HG03457 (cell line): ENCODE results near the gene SRR.

Experiments used
- ATAC-seq: cut with Tn5 transposase; IDR thresholded peaks from one replicate; pipeline ENCODE4 v1.9.1; 2021; ENCODE audit warnings: moderate number of reproducible peaks; ENCODE audit not compliant: unreplicated experiment

SRR gene

DNA sequence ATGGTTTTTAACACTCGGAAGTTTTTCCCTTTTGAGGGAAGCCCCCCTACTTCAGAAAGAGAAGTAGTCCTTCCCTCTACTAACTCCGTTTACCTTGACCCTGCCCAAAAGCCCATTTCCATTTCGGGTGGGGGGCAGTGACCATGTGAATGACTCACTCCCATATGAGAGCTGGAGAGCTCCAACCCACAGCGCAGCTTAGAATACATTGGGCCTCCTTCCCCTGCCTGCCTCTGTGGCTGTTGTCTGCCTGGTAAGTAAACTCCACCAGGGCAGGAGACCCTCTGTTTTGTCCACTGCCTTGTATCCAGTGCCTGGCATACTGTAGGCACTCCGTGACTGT lies 34.5 kb downstream of the SRR start:
- no peak for ATAC-seq

DNA sequence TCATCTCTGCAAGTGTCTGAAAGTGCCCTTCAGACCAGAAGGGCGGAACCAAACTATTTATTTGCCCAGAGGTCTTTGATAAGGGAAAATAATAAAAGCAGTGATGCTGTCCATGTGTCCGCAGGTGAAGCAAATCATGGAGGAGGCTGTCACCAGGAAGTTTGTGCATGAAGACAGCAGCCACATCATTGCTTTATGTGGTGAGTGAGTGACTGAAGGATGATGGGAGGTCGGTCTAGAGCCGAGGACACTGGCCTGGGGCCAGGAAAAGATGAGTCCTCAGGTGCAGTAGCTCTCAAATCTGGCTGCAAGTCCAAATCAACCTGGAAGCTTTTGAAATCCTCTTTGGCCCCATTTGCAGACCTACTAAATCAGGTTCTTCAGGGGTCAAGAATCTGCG lies 39.7 kb downstream of the SRR start:
- ATAC-seq, result no peak

DNA sequence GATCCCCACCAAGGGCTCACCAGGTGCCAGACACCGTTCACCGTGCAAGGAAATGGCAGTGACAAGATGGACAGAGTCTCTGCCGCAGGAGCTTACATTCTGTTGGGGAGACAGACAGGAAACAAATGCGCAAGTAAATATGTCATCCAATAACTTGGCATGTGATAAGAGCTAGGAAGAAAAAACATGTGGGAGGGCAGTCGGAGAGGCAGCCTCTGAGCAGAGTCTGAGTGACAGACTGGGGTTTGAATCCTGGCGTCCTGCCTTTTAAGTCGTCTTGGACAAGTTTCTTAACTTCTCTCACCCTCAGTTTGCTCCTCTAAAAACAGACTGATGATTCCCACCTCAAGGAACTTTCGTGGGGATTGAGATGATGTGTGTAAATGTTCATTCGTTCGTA lies 40.8 kb downstream of the SRR start:
- ATAC-seq, result no peak

DNA sequence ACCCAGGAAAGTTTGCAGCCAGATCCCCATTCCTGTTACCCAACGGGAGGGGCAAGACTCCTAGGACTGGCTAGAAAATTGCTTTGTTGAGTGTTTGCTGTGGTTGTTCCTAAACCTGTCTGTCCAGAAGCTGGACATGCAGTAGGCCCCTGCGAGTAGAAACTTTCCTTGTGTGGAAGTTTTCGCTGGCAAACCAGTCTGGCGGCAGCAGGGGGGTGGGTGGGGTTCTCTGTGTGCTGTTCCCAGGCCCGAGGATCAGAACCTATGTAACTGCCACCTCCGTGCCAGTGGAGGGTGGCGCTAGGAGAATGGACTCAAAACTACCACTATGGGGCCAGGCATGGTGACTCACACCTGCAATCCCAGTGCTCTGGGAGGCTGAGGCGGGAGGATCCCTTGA lies 42.7 kb downstream of the SRR start:
- ATAC-seq, result no peak

DNA sequence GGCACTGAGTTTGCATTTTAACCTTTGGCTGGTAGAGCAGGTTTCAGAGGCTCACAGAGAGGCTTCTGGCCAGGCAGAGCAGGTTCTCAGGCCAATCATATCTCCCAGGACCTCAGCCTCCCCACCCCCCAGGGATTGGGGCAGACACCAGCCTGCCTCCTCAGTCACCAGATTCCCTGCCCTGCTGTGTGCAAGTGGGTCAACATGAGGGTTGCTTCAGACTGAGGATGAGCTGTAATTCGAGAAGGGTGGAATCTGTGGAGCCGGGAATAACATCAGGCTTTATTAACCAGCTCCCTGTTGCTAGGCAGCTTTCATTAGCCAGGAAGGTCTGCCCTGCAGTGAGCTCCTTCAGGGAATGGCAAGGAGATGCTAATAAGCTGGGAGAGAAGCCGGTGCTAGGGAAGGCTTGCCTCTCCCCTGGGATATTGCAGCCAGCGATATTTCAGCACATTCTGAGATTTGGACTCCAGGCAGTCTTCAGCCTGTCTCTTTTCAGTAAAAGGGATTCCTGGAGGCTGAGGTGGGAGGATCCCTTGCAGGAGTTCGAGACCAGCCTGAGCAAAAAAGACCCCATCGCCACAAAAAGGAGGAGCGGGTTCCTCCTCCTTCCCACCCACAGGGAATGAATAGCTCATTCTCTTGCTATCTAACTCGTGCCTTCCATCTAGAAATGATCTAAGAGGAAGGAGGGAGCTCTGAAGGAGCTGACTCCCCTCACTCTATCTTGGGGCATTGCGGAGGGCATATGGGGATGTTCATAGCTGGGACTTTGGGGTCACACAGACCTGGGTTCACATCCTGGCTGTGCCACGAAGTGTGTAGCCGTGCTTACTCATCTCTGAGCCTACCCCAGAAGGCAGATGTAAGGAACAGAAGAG lies 44.3 kb downstream of the SRR start:
- ATAC-seq, result no peak

DNA sequence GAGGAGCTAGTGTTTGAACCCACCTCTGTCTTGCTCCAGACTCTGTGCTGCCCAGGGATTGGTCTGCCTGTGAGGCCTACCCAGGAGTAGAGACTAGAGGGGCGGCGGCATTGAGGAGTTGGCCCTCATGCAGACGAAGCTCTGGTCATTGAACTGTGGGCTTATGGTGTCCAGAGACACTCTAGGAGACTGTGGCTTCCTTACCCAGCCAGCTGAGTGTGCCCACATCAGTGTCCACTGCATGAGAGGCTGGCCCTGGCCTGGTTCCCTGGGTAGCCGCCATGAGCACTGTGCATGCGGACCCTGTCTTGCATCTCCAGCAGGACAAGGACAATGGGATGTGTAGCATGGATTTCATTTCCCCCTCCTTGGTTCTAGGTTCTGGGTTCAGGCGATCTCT lies 47.5 kb downstream of the SRR start:
- no peak for ATAC-seq

DNA sequence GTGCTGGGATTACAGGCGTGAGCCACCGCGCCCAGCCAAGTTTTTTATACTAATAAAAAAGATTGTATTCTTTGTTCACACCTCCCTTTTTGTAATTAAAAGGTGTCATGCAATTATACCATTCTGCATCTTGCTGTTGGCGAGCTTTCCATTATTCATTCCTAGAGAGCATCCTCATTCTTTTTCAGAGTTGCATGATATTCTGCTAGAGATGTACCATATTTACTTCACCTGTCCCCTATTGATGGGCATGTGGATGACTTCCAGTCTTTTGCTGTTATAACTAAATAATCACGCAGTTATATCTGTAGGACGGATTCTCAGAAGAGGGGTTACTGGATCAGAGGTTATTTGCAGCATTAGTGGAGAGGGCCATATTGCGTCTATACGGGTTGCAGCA lies 50.6 kb downstream of the SRR start:
- no peak for ATAC-seq

DNA sequence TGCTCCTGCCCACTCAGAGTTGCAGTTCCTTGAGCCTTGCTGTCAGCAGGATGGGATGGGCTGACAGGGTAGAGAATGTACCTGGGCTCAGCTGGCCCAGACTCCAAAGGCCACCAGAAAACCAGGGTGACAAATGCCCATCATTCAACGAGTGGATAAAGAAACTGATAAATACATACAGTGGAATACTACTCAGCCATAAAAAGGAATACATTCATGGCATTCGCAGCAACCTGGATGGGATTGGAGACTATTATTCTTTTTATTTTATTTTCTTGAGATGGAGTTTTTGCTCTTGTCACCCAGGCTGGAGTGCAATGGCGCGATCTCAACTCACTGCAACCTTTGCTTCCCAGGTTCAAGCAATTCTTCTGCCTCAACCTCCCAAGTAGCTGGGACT lies 53.5 kb downstream of the SRR start:
- no peak for ATAC-seq

DNA sequence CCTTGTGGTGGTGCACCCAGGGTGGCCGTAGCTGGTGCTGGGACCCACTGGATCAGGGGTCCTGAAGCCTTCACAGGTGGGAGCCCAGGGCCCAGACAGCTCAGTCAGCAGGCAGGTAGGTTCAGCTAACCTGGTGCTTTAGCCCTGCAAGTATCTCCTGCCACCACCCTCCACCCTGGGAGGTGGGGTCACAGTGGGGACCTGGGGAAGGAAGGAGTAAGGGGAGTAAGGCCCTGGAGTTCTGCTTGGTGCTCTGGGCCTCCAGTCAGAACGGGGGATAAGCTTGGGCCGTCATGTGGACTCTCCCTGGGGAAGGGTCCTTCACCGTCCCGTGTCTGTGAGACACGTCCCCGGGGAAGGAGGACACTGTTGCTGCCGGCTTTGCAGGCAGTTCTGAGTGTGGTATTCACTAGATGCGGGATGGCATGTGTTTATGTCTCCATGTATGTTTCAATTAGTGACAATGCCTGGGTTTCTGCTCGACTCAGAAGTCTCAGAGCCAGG lies 54.2 kb downstream of the SRR start:
- ATAC-seq, result no peak

DNA sequence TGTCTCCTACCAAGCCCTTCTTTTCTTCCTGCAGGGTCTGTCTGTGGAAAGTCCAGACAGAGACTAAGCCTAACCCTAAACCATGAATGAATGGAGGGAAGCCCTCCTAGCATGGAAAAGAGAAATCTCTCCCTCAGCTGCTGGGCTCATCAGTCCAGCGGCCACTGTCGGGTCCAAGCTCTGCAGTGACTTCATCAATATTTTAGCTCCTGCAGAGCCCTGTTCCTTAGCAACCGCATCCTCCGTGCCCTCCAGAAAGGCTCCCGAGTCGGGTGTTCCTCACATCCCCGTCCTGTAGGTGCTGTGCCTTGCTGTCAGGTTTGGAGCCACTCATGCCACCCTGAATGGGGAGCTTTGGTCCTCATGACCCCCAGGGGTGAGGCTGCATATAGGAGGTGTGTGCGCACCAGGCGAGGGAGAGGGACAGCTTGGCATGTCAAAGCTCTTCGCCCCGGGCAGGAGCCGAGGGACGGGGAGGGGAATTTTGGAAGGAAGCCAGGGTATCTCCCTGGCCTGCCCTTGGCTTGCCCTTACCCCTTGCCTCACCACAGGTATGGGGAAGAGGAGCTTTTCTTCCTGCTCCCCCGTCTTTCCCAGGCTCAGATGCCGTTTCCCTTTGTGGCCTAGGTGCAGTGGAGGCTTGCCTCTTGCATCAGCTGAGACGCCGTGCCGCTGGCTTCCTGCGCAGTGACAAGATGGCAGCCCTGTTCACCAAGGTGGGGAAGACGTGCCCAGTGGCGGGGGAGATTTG lies 57.4 kb downstream of the SRR start:
- ATAC-seq, result no peak

DNA sequence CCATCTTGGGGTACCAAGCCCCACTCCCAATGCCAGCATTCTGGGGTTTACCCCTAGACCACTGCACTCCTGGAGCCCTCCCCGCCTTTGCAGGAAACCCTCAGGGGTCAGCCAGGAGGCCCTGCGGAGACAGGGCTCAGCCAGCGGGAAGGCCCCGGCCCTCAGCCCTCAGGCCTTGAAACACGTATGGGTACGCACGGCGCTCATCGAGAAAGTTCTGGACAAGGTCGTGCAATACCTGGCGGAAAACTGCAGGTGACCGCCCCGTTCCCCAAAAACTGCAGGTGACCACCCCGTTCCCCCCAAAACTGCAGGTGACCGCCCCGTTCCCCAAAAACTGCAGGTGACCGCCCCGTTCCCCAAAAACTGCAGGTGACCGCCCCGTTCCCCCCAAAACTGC lies 58.3 kb downstream of the SRR start:
- no peak for ATAC-seq

DNA sequence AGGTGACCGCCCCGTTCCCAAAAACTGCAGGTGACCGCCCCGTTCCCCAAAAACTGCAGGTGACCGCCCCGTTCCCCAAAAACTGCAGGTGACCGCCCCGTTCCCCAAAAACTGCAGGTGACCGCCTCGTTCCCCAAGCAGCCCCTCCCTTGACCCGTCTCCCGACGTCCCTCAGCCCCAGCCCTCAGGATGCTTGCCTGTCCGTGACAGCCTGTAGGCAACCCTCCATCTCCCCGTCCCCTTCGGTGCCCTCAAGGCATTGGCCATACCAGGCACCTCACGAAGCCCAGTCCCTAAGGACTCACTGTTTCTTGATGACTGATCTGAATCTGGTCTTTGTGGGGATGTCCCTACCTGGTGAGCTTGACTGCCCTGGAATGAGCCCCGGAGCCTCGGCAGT lies 58.7 kb downstream of the SRR start:
- no peak for ATAC-seq

DNA sequence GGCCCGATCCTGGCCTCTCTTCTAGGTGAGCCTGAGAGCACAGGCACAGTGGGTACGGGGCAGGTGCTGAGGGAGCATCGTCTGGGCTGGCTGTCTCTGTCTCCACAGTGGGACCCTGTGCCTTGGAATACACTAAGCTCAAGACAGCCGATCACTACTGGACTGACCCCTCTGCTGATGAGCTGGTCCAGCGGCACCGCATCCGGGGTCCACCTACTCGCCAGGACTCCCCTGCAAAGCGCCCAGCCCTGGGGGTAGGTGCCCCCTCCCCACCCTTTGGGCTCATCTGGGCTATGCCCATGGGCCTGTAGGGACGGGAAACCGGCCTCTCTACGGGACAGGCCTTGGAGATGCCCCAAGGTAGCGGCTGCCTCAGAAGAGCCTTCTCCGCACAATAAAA lies 59.1 kb downstream of the SRR start:
- no peak for ATAC-seq

DNA sequence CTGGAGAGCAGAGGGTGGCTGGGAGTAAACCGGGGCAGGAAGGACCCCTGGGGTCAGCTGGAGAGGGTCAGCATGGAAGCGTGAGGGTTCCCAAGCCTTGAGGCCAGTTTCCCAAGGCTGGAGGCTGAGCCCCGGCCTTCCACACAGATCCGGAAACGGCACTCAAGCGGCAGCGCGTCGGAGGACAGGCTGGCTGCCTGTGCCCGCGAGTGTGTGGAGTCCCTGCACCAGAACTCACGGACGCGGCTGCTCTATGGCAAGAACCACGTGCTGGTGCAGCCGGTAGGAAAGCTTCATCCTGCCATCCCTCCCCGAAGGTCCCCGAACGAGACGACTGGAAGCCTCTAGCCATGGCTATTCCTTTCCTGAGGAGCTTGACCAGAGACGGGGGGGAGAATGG lies 59.6 kb downstream of the SRR start:
- no peak for ATAC-seq

DNA sequence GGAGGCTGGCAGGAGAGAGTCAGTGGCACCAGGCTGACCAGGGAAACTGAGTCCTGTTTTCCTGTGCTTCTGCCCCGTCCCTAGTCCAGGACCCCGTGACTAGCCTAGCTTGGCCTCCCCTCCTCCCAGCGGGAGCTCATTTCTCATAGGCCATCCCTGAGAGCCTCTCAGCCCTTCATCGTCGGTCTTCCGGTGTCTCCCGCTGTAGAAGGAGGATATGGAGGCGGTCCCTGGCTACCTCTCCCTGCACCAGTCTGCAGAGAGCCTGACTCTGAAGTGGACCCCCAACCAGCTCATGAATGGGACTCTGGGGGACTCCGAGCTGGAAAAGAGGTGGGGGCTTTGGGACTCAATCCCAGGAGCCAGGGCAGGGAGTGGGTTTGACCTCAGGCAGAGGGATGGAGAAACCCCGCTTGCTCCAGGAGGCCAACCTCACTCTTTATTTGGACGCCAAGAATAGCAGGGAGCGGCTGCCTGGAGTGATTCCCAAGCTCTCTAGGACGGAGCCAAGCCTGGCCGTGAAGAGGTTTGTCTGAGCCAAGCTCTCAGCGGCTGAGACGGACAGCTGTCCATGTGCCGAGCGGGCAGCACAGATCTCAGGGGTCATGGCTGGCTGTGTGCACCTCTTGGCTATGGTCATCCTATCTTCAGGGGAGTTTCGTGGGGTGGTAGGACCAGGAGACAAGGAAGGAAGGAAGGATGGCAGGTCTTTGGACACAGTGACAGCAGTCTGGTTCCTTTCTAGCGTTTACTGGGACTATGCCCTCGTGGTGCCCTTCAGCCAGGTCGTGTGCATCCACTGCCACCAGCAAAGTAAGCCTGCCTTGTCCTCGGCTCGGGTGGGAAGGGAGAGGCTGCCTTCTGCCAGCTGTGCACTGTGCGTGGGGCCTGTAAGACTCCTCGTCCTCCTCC lies 60.4 kb downstream of the SRR start:
- ATAC-seq, result no peak

DNA sequence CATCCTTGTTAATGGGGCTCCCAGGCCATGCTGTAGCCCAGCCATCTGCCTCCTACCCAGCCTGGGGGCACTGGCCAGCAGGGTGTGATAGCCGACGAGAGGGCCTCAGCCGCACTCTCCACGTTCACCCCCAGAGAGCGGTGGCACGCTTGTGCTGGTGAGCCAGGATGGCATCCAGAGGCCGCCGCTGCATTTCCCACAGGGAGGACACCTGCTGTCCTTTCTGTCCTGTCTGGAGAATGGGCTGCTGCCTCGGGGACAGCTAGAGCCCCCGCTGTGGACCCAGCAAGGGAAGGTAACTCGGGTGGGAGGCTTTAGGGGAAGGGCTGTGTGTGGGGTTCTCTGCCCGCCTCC lies 61.0 kb downstream of the SRR start:
- ATAC-seq, result no peak

DNA sequence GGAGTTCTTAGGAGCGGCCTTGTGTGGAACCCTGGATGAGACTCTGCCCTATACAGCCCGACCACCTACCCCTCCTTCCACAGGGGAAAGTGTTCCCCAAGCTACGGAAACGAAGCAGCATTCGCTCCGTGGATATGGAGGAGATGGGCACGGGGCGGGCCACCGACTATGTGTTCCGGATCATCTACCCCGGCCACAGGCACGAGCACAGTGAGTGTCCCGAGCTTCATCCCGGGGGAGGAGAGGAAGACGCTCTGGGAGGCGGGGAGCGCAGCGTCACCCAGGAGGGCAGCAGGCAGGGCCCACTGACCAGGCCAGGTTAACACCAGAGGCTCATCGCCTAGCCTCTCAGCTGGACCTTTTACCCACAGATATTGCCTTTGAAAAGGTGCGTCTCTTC lies 61.4 kb downstream of the SRR start:
- ATAC-seq, result no peak

DNA sequence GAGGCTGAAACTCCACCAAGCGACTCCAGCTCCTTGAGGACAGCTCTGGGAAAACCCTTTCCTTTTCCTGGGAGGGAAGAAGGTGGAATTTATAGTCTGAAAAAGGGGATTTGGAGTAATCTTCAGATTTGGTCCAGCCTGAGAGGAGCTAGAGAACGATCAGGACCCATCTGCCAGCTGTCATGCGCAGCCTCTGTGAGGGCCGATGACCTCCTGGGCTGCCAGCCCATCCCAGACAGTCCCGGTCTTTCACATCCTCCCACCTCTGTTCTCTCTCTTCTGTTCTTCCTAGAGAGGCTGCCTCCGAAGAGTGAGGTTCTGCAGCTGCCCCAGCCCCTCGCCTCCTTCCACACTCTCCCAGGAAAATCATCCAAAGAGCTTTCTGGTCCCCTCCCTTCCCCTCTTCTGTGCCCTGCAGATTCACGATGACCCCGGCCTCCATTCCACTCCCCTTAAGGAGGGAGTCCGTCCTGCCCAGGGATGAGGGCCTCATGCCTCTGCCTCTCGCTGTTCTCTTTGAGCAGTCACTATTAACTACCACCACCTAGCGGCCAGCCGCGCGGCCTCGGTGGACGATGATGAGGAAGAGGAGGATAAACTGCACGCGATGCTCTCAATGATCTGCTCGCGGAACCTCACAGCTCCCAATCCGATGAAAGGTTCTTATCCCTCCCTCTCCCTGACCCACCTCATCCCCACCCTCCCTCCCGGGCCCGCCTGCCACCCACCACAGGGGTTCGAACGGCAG lies 63.2 kb downstream of the SRR start:
- no peak for ATAC-seq

DNA sequence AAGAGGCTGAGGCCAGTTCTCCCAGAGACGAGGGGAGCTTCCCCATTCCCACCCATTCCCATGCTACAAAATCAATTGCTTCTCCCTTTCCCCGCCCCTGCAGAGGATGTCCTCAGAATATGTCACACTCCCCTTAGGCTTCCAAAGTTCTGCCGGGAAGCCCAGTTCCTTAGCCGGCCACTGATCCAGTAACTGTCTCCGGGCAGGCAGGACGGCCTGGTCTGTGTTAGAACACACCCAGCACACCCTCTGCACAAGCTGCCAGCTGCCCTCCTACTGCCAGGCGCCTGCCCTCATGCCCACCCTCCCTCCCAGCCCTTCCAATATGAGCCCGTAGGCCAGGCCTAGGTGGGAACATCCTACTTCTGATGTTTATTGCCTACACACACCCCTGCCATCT lies 64.6 kb downstream of the SRR start:
- ATAC-seq, result no peak

DNA sequence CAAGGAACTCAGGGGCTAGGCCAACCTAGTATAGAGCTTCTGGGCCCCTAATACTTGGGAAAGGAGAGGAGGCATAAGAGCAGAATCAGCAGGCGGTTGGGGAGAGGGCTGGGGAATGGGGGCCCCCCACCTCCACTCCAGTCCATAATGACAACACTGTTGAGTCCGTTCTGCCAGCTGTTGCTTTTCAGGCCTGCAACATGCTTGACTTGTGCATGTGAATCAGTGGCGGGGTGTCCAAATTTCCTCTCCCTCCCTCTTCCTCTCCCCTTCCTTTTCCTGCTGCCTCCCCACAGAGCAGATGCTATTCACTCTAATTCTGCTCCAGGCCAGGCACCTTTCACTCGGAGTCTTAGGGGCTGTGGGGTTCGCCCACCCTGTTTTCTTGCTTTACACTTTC lies 65.3 kb downstream of the SRR start:
- no peak for ATAC-seq
